ENCODE results near the gene PARM1.

Gene PARM1

GRCh38 chr4:75009138-75009537 is 76.2 kb downstream of the PARM1 start:
- no peak for TF ChIP-seq CTCF (IDR thresholded peaks at IDR 0.05; ENCODE audit: low read depth, low read length)
- DNase-seq (ENCODE audit: extremely low read depth, low read depth) = no peak

DNA sequence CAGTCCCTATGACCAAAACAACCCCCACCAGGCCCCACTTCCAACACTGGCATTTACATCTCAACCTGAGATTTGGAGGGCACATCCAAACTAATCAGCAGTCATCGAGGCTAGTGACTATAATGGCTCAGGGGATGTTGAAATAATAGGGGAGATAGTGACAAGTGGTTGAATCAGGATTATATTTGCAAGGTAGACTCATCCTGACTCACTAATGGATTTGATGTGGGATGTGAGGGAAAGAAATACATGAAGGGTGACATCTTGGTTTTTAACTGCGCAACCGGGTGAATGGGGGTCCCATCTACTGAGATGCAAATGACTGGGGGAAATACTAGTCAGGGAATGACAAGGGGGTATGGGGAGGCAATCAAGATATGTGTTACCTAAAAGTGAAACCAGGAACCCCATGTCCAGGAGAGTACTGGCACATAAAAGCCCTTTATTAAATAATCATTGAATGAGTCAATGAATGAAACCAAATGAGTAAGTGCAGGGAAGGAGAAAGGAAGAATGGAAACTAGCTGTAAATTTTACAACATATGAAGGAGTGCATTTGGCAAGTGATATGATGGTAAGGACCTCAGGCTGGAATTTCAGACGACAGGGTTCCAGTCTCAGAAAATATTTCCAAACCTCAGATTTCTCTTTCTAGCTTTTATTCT is 78.3 kb downstream of the PARM1 start:
- TF ChIP-seq CTCF (IDR thresholded peaks at IDR 0.05; ENCODE audit: low read depth, low read length) = no peak
- DNase-seq (ENCODE audit: extremely low read depth, low read depth) = no peak

- TF ChIP-seq CTCF (IDR thresholded peaks at IDR 0.05; ENCODE audit: low read depth, low read length) = no peak
- no peak for DNase-seq (ENCODE audit: extremely low read depth, low read depth)
These were observed 82.7 kb downstream of the PARM1 start for GRCh38 chr4:75015627-75016026.

GRCh38 chr4:75016472-75016871 is 83.6 kb downstream of the PARM1 start:
- no peak for TF ChIP-seq CTCF (IDR thresholded peaks at IDR 0.05; ENCODE audit: low read depth, low read length)

GRCh38 chr4:75018811-75019479 is 86.0 kb downstream of the PARM1 start:
- TF ChIP-seq CTCF (IDR thresholded peaks at IDR 0.05; ENCODE audit: low read depth, low read length) = no peak
- DNase-seq (ENCODE audit: extremely low read depth, low read depth) = no peak

More at GRCh38 chr4:75016472-75016871, 83.6 kb downstream of the PARM1 start:
- DNase-seq (ENCODE audit: extremely low read depth, low read depth) = no peak

GRCh38 chr4:75025431-75025830 is 92.5 kb downstream of the PARM1 start:
- no peak for TF ChIP-seq CTCF (IDR thresholded peaks at IDR 0.05; ENCODE audit: low read depth, low read length)
- no peak for DNase-seq (ENCODE audit: extremely low read depth, low read depth)

- TF ChIP-seq CTCF (IDR thresholded peaks at IDR 0.05; ENCODE audit: low read depth, low read length) = no peak
These were observed 95.4 kb downstream of the PARM1 start for GRCh38 chr4:75028196-75028854.

More at GRCh38 chr4:75028196-75028854, 95.4 kb downstream of the PARM1 start:
- DNase-seq (ENCODE audit: extremely low read depth, low read depth) = no peak
